Activated naive CD4-positive, alpha-beta T cell treated with anti-CD3 and anti-CD28 coated beads, Interleukin-2, amount 50 U/mL, for 72 hours (primary cell): Measurements from ENCODE around the gene KCNT2. TPM values are rescaled to one million over a fixed set of nuclear protein-coding genes. Genes with fewer than 3 reads are reported as not detected.
"Not testable (repeated sequence)": the region's sequence is repeated elsewhere in the genome, so short reads cannot be mapped to it uniquely, and the experiment has no call there.

ENCODE experiments used
- ATAC-seq, 2 donors: fragments of 150-1000 bp; cut with Tn5 transposase; 2 replicates each; pipeline ENCODE4 v1.10.0; 2021; ENCODE audit warnings: mild to moderate bottlenecking in 2 of 2, moderate library complexity in 2 of 2
- DNase-seq, 2 donors: peaks; one replicate each; pipeline ENCODE4 v3.0.0; 2021 to 2022; ENCODE audit warnings: low spot score in 2 of 2
- H3K27ac Mint-ChIP-seq, 2 donors: one replicate each; pipeline ENCODE4 v1.8.0; 2022; ENCODE audit warnings: mild to moderate bottlenecking in 2 of 2, mixed read lengths in 2 of 2
- H3K36me3 Mint-ChIP-seq, 2 donors: one replicate each; pipeline ENCODE4 v1.8.0; 2022; ENCODE audit warnings: mixed read lengths in 2 of 2
- H3K9me3 Mint-ChIP-seq, 2 donors: one replicate each; pipeline ENCODE4 v1.8.0; 2022; ENCODE audit warnings: mixed read lengths in 2 of 2
- total RNA-seq, 2 donors: library from RNA; stranded (reverse); gene quantifications; one replicate each; pipeline ENCODE4 v1.2.3, GENCODE V29; 2022

Gene KCNT2
- total RNA-seq, 2 donors from 2014 or later, result not detected

- Mint-ChIP-seq H3K27ac (no peak overlapping the region), H3K9me3 (no peaks in the 10 kb centered on the region), H3K36me3 (no peaks in the 10 kb centered on the region)
- ATAC-seq (no peak), DNase-seq (no peak)
Measured at GRCh38 chr1:196544617-196545016, 63.6 kb downstream of the KCNT2 start.

GRCh38 chr1:196543833-196544232 lies 64.4 kb downstream of the KCNT2 start:
- no peak for DNase-seq
- Mint-ChIP-seq H3K9me3 (no peaks in the 10 kb centered on the region), H3K27ac (no peak overlapping the region), H3K36me3 (no peaks in the 10 kb centered on the region)
- no peak for ATAC-seq

GRCh38 chr1:196538473-196538872 lies 69.8 kb downstream of the KCNT2 start:
- Mint-ChIP-seq H3K27ac (no peak overlapping the region), H3K9me3 (peaks cover 0 to 4% of the 10 kb centered on the region in 2 donors), H3K36me3 (no peaks in the 10 kb centered on the region)
- no peak for DNase-seq
- ATAC-seq, result no peak

- Mint-ChIP-seq H3K36me3 (no peaks in the 10 kb centered on the region), H3K9me3 (peaks cover 0 to 4% of the 10 kb centered on the region in 2 donors), H3K27ac (no peak overlapping the region)
- DNase-seq (no peak), ATAC-seq (no peak)
Measured at GRCh38 chr1:196535727-196536126, 72.5 kb downstream of the KCNT2 start.

- H3K36me3 Mint-ChIP-seq, result no peaks in the 10 kb centered on the region
- no peak for ATAC-seq
- no peak overlapping the region for H3K27ac Mint-ChIP-seq
- DNase-seq, result no peak
- H3K9me3 Mint-ChIP-seq, result no peaks in the 10 kb centered on the region
Measured at GRCh38 chr1:196531737-196532524, 76.3 kb downstream of the KCNT2 start.

- peaks cover 7 to 11% of the 10 kb centered on the region in 2 donors for H3K9me3 Mint-ChIP-seq
- no peak overlapping the region for H3K27ac Mint-ChIP-seq
- DNase-seq (no peak), ATAC-seq (no peak)
- peaks cover 0 to 5% of the 10 kb centered on the region in 2 donors for H3K36me3 Mint-ChIP-seq
Measured at GRCh38 chr1:196527919-196528318, 80.3 kb downstream of the KCNT2 start.

- DNase-seq, H3K27ac Mint-ChIP-seq, H3K36me3 Mint-ChIP-seq, ATAC-seq: not testable (repeated sequence)
- peaks cover 13 to 27% of the 10 kb centered on the region in 2 donors for H3K9me3 Mint-ChIP-seq
Measured at GRCh38 chr1:196522574-196523345, 85.5 kb downstream of the KCNT2 start.

- Mint-ChIP-seq H3K27ac (no peak overlapping the region), H3K36me3 (peaks cover 0 to 6% of the 10 kb centered on the region in 2 donors), H3K9me3 (peaks cover 9 to 28% of the 10 kb centered on the region in 2 donors)
- no peak for DNase-seq
- no peak for ATAC-seq
Measured at GRCh38 chr1:196517193-196517592, 91.0 kb downstream of the KCNT2 start.

GRCh38 chr1:196516373-196516772 lies 91.9 kb downstream of the KCNT2 start:
- peaks cover 0 to 6% of the 10 kb centered on the region in 2 donors for H3K36me3 Mint-ChIP-seq
- DNase-seq, result no peak
- H3K27ac Mint-ChIP-seq, result no peak overlapping the region
- peaks cover 9 to 25% of the 10 kb centered on the region in 2 donors for H3K9me3 Mint-ChIP-seq
- ATAC-seq, result no peak

- DNase-seq (no peak), ATAC-seq (no peak)
- Mint-ChIP-seq H3K36me3 (peaks cover 0 to 6% of the 10 kb centered on the region in 2 donors), H3K27ac (no peak overlapping the region), H3K9me3 (peaks cover 9 to 24% of the 10 kb centered on the region in 2 donors)
Measured at GRCh38 chr1:196515904-196516303, 92.3 kb downstream of the KCNT2 start.

GRCh38 chr1:196513821-196514220 lies 94.4 kb downstream of the KCNT2 start:
- Mint-ChIP-seq H3K27ac (no peak overlapping the region), H3K9me3 (peaks cover 4 to 19% of the 10 kb centered on the region in 2 donors), H3K36me3 (peaks cover 0 to 6% of the 10 kb centered on the region in 2 donors)
- no peak for ATAC-seq
- no peak for DNase-seq

GRCh38 chr1:196510451-196510850 lies 97.8 kb downstream of the KCNT2 start:
- Mint-ChIP-seq H3K27ac (no peak overlapping the region), H3K36me3 (no peaks in the 10 kb centered on the region), H3K9me3 (peaks cover 2 to 4% of the 10 kb centered on the region in 2 donors)
- ATAC-seq (no peak), DNase-seq (no peak)

GRCh38 chr1:196504224-196504623 lies 104.0 kb downstream of the KCNT2 start:
- ATAC-seq, H3K27ac Mint-ChIP-seq, H3K9me3 Mint-ChIP-seq, H3K36me3 Mint-ChIP-seq, DNase-seq: not testable (repeated sequence)

GRCh38 chr1:196502437-196502836 lies 105.8 kb downstream of the KCNT2 start:
- Mint-ChIP-seq H3K27ac (no peak overlapping the region), H3K36me3 (no peaks in the 10 kb centered on the region), H3K9me3 (peaks cover 0 to 6% of the 10 kb centered on the region in 2 donors)
- DNase-seq (no peak), ATAC-seq (no peak)

GRCh38 chr1:196501760-196502428 lies 106.3 kb downstream of the KCNT2 start:
- no peak for DNase-seq
- H3K9me3 Mint-ChIP-seq, result peaks cover 0 to 6% of the 10 kb centered on the region in 2 donors

GRCh38 chr1:196497817-196498216 lies 110.4 kb downstream of the KCNT2 start:
- Mint-ChIP-seq H3K9me3 (peaks cover 0 to 6% of the 10 kb centered on the region in 2 donors), H3K36me3 (no peaks in the 10 kb centered on the region), H3K27ac (no peak overlapping the region)
- ATAC-seq (no peak), DNase-seq (no peak)

More at GRCh38 chr1:196501760-196502428, 106.3 kb downstream of the KCNT2 start:
- Mint-ChIP-seq H3K27ac (no peak overlapping the region), H3K36me3 (no peaks in the 10 kb centered on the region)
- ATAC-seq, result no peak

GRCh38 chr1:196494766-196495165 lies 113.5 kb downstream of the KCNT2 start:
- Mint-ChIP-seq H3K27ac (no peak overlapping the region), H3K9me3 (peaks cover 0 to 4% of the 10 kb centered on the region in 2 donors), H3K36me3 (no peaks in the 10 kb centered on the region)
- no peak for DNase-seq
- ATAC-seq, result no peak
